Esophagus squamous epithelium (tissue), 5 donors: ENCODE measurements around the gene CSRP1. TPM values are rescaled to one million over a fixed set of nuclear protein-coding genes. Genes with fewer than 3 reads are reported as not detected.
"Not testable (repeated sequence)": the region's sequence is repeated elsewhere in the genome, so short reads cannot be mapped to it uniquely, and the experiment has no call there.

ENCODE experiments used
- DNase-seq: peaks from one replicate; lab custom pipeline; 2025; lab: John Stamatoyannopoulos, UW
- H3K27ac ChIP-seq, 4 donors: fragments of 200-600 bp; sonication (generic); one replicate each; pipeline ENCODE4 v1.5.1; 2016 to 2019; ENCODE audit warnings: mild to moderate bottlenecking in 1 of 4
- H3K27me3 ChIP-seq, 4 donors: fragments of 200-600 bp; sonication (generic); 1 replicate in 3 of 4; 2 replicates in 1 of 4; pipeline versions ENCODE4 v1.5.1 to v1.6.0; 2017 to 2021; ENCODE audit warnings: antibody characterized with exemption in 1 of 4
- H3K36me3 ChIP-seq, 3 donors: fragments of 200-600 bp; sonication (generic); one replicate each; pipeline ENCODE4 v1.5.1; 2016 to 2019
- H3K4me1 ChIP-seq, 3 donors: fragments of 200-600 bp; sonication (generic); one replicate each; pipeline ENCODE4 v1.5.1; 2017 to 2019
- H3K4me3 ChIP-seq, 4 donors: fragments of 200-600 bp; sonication (generic); 1 replicate in 3 of 4; 2 replicates in 1 of 4; pipeline ENCODE4 v1.5.1; 2016 to 2019; ENCODE audit warnings: mild to moderate bottlenecking in 2 of 4, moderate library complexity in 1 of 4
- H3K9me3 ChIP-seq, 3 donors: fragments of 200-600 bp; sonication (generic); one replicate each; pipeline ENCODE4 v1.5.1; 2016 to 2019
- CTCF ChIP-seq, 6 experiments: fragments of 450-650 bp in 4 of 6; fragments of 200-600 bp in 2 of 6; sonication (generic) in 2 of 6; IDR thresholded peaks; one replicate each; pipeline ENCODE4 v1.5.1; 2016 to 2019; ENCODE audit warnings: antibody characterized with exemption in 6 of 6, mild to moderate bottlenecking in 4 of 6, moderate library complexity in 4 of 6
- POLR2A ChIP-seq, 4 donors: fragments of 450-650 bp; IDR thresholded peaks; one replicate each; pipeline ENCODE4 v1.6.1; 2017; ENCODE audit warnings: antibody characterized with exemption in 4 of 4, mild to moderate bottlenecking in 4 of 4, moderate library complexity in 3 of 4
- WGBS, 2 donors: methylation state at CpG; one replicate each; pipeline ENCODE4 v1.1.5; 2018; 5-methylcytosine and 5-hydroxymethylcytosine counted together
- intact Hi-C: fragments of 100-400 bp; cut with DNase I; formaldehyde crosslinking; loops from one replicate; pipeline ENCODE4 v1.15.0; 2022
- total RNA-seq, 4 donors: library from RNA; depleted of rRNA; stranded (reverse); fragments of >200 nt; gene quantifications; one replicate each; pipeline ENCODE4 v1.1.0, GENCODE V29; 2016
- donor health status: DM: yes; HTN: yes; CAD: no.

Gene CSRP1
- total RNA-seq, 4 donors from 2014 or later = 243 to 1,044 (median 363) TPM

GRCh38 chr1:201480231-201481003 is 26.5 kb downstream of the CSRP1 start:
- intact Hi-C loops = no loop called here
- Histone ChIP-seq H3K4me1 (peaks cover 22 to 85% (median 43%) of the 10 kb centered on the region in 3 donors), H3K9me3 (no peaks in the 10 kb centered on the region), H3K36me3 (peaks cover 7 to 27% (median 14%) of the 10 kb centered on the region in 3 donors), H3K27ac (peak overlapping the region; percentile 83 to 93 (median 91)), H3K4me3 (peak overlapping the region; percentile 12 to 46 (median 38)), H3K27me3 (no peaks in the 10 kb centered on the region)
- TF ChIP-seq CTCF (IDR thresholded peaks at IDR 0.05) (peak in 1 of 6 experiments; percentile 6), POLR2A (IDR thresholded peaks at IDR 0.05) (peak in 2 of 4 donors; percentile 26 to 59)
- no peak for DNase-seq
- WGBS, 2 donors = 4 to 7% methylated on average over 6 to 8 of the region's 37 CpGs

- 27 to 41% methylated on average over 2 to 4 of the region's 4 CpGs for WGBS, 2 donors
- H3K4me3 ChIP-seq = no peak overlapping the region
- peaks cover 22 to 86% (median 45%) of the 10 kb centered on the region in 3 donors for H3K4me1 ChIP-seq
- peak overlapping the region; percentile 83 to 93 (median 91) for H3K27ac ChIP-seq
- TF ChIP-seq POLR2A (IDR thresholded peaks at IDR 0.05) (no peak), CTCF (IDR thresholded peaks at IDR 0.05) (no peak)
- no peaks in the 10 kb centered on the region for H3K27me3 ChIP-seq
- peaks cover 2 to 15% (median 2%) of the 10 kb centered on the region in 3 donors for H3K36me3 ChIP-seq
- DNase-seq = no peak
- no peaks in the 10 kb centered on the region for H3K9me3 ChIP-seq
- intact Hi-C loops = no loop called here
Observed at GRCh38 chr1:201479201-201479730, 27.7 kb downstream of the CSRP1 start.

- H3K4me3 ChIP-seq, DNase-seq, intact Hi-C loops, H3K9me3 ChIP-seq, H3K27me3 ChIP-seq, H3K36me3 ChIP-seq: not testable (repeated sequence)
- peaks cover 22 to 86% (median 45%) of the 10 kb centered on the region in 3 donors for H3K4me1 ChIP-seq
- 76 to 85% methylated on average over 3 of the region's 3 CpGs for WGBS, 2 donors
- H3K27ac ChIP-seq = peak overlapping the region; percentile 83 to 93 (median 91)
Observed at GRCh38 chr1:201478666-201479065, 28.3 kb downstream of the CSRP1 start.

GRCh38 chr1:201476670-201477344 is 30.1 kb downstream of the CSRP1 start:
- H3K36me3 ChIP-seq = no peaks in the 10 kb centered on the region
- 27 to 45% methylated on average over 6 of the region's 6 CpGs for WGBS, 2 donors
- H3K27ac ChIP-seq = peak overlapping the region; percentile 81 to 93 (median 88)
- H3K9me3 ChIP-seq = no peaks in the 10 kb centered on the region
- peak overlapping the region in 1 of 4 donors; percentile 24 for H3K4me3 ChIP-seq
- no peak for DNase-seq
- intact Hi-C loops = no loop called here
- H3K27me3 ChIP-seq = no peaks in the 10 kb centered on the region
- no peak for TF ChIP-seq CTCF (IDR thresholded peaks at IDR 0.05)
- no peak for TF ChIP-seq POLR2A (IDR thresholded peaks at IDR 0.05)
- peaks cover 18 to 81% (median 44%) of the 10 kb centered on the region in 3 donors for H3K4me1 ChIP-seq

GRCh38 chr1:201475915-201476669 is 30.8 kb downstream of the CSRP1 start:
- no peak for DNase-seq
- Histone ChIP-seq H3K4me3 (peak overlapping the region in 1 of 4 donors; percentile 24), H3K4me1 (peaks cover 11 to 78% (median 41%) of the 10 kb centered on the region in 3 donors), H3K36me3 (no peaks in the 10 kb centered on the region), H3K9me3 (no peaks in the 10 kb centered on the region), H3K27me3 (no peaks in the 10 kb centered on the region), H3K27ac (peak overlapping the region; percentile 81 to 93 (median 88))
- intact Hi-C loops = no loop called here
- WGBS, 2 donors = 22 to 60% methylated on average over 2 to 8 of the region's 8 CpGs
- TF ChIP-seq CTCF (IDR thresholded peaks at IDR 0.05) = no peak
- TF ChIP-seq POLR2A (IDR thresholded peaks at IDR 0.05) = no peak
